GM13976 (cell line): ENCODE measurements around the gene TNF.

ENCODE experiments used
- DNase-seq: peaks from one replicate; pipeline ENCODE4 v3.0.0; 2012; ENCODE audit warnings: low spot score
- in situ Hi-C: fragments of 300-500 bp; cut with MboI; formaldehyde crosslinking; loops from one replicate; pipeline ENCODE4 v1.12.0; 2022; ENCODE audit warnings: low sequenced_read_pairs, mixed read lengths, inconsistent platforms; ENCODE audit not compliant: unreplicated experiment
- TF ChIP-seq, protein P1 (sequence below): IDR thresholded peaks from 2 replicates; pipeline ENCODE4 v1.5.1; 2012; ENCODE audit warnings: borderline replicate concordance, mild to moderate bottlenecking; ENCODE audit not compliant: insufficient read depth; ENCODE audit errors: extremely low read depth, missing control alignments, control extremely low read depth

The TNF gene

DNA sequence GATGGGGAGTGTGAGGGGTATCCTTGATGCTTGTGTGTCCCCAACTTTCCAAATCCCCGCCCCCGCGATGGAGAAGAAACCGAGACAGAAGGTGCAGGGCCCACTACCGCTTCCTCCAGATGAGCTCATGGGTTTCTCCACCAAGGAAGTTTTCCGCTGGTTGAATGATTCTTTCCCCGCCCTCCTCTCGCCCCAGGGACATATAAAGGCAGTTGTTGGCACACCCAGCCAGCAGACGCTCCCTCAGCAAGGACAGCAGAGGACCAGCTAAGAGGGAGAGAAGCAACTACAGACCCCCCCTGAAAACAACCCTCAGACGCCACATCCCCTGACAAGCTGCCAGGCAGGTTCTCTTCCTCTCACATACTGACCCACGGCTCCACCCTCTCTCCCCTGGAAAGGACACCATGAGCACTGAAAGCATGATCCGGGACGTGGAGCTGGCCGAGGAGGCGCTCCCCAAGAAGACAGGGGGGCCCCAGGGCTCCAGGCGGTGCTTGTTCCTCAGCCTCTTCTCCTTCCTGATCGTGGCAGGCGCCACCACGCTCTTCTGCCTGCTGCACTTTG is at the start of gene TNF:
TSS of gene TNF (plus strand) at position 231 of the 567 bp plus-strand sequence. CDS start at position 408, 177 bp downstream.
- in situ Hi-C loops, result no loop called here
- DNase-seq, result peak; percentile 83
- TF ChIP-seq, protein P1, sequence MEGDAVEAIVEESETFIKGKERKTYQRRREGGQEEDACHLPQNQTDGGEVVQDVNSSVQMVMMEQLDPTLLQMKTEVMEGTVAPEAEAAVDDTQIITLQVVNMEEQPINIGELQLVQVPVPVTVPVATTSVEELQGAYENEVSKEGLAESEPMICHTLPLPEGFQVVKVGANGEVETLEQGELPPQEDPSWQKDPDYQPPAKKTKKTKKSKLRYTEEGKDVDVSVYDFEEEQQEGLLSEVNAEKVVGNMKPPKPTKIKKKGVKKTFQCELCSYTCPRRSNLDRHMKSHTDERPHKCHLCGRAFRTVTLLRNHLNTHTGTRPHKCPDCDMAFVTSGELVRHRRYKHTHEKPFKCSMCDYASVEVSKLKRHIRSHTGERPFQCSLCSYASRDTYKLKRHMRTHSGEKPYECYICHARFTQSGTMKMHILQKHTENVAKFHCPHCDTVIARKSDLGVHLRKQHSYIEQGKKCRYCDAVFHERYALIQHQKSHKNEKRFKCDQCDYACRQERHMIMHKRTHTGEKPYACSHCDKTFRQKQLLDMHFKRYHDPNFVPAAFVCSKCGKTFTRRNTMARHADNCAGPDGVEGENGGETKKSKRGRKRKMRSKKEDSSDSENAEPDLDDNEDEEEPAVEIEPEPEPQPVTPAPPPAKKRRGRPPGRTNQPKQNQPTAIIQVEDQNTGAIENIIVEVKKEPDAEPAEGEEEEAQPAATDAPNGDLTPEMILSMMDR, result no peak

DNA sequence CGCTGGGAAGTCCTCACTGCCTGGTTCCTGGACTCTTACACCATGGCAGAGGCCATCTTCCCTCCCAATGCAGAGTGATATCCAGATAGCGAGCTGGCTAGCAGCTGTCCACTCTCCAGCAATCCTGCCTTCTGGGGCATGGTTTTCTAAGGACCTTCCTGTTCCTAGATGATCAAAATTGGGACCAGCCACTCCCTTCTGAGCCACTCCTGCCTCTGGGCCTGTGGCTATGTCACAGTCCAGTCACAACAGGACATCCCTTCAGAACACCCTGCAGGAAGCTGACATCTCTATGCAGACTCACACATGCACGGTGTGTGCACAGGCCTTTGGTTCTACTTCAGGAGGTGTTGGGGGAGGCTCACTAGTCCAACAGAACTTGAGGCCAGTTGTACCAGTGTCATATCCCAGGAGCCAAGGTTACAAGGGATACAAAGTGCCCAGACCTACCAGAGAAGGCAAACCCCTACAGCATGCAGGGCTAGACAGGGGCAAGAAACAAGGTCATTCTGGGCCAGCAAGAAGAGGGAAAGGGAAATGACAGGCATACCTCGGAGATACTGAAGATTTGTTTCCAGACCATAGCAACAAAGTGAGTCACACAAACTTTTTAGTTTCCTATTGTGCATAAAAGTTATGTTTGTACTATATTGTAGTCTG is 49.3 kb upstream of the TNF start:
- no peak for DNase-seq
- in situ Hi-C loops, result no loop called here
- TF ChIP-seq, protein P1, result no peak

DNA sequence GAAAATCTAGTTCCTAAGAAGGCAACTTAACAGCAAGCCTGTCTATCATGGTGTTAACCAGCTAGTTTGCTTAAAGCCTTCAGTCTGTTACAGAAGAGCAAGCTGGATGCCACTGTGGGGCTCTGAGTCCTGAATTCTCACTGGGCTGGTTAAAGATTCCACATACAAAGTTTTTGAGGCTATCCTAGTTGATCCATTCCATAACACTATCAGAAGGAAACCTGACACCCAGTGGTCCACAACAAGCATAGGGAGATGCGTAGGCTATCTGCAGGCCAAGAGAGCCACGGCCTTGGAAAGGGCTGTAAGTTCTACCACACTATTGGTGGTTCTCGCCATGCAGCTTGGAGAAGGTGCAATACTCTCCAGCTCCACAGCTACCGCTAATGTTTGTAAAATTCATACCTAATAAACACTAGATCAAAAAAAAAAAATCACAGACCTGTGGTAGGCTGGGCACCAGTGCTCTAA is 47.0 kb upstream of the TNF start:
- in situ Hi-C loops, result no loop called here
- DNase-seq, result no peak
- TF ChIP-seq, protein P1, result no peak

DNA sequence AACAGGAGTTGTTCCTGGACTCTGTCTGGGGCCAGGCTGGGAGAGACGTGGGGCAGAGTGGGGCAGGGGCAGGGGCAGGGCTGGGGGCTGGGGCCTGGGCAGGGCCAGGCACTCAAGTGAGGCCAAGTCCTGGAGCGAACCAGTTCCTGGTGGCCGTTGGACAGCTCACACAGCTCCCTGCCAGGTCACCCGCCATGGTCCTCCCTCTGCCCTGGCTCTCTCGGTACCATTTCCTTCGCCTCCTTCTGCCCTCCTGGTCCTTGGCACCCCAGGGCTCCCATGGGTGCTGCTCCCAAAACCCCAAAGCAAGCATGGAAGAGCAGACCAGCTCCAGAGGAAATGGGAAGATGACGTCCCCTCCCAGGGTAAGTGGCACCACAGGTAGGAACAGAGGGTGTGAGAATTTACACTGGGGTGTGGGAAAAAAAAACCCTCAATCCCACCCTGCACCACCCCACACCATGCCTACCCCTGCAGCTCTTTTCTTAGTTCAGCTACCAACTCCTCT is 46.5 kb upstream of the TNF start, which contains the start of gene MCCD1:
TSS of gene MCCD1 (plus strand) at position 142 of the 508 bp plus-strand sequence. CDS start at position 195, 53 bp downstream.
- TF ChIP-seq, protein P1, result no peak
- in situ Hi-C loops, result no loop called here
- no peak for DNase-seq

DNA sequence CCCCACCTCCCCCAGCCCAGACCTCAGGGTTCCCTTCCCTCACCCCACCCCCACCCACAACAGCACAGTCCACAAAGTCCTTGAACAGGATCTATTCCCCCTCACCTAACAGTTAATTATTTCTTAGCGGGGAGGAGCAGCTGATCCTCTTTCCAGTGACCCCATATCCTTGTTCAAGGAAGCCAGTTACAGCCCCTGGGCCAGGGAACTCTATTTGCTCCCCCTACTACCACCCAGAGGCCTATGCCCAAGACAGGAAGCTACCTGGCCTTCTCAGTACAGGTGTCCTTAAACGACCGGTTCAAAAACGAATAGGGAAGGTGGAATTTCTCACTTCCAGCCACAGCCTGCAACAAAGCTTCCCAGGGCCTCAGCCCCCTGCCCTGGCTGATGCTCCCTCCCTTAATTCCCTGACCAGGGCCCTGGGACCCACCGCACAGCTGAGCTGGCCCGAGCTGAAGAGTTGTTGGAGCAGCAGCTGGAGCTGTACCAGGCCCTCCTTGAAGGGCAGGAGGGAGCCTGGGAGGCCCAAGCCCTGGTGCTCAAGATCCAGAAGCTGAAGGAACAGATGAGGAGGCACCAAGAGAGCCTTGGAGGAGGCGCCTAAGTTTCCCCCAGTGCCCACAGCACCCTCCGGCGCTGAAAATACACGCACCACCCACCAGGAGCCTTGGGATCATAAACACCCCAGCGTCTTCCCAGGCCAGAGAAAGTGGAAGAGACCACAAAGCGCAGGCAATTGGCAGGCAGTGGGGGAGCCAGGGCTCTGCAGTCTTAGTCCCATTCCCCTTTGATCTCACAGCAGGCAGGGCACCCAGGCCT is 45.8 kb upstream of the TNF start:
- no peak for DNase-seq
- TF ChIP-seq, protein P1, result no peak
- in situ Hi-C loops, result no loop called here

DNA sequence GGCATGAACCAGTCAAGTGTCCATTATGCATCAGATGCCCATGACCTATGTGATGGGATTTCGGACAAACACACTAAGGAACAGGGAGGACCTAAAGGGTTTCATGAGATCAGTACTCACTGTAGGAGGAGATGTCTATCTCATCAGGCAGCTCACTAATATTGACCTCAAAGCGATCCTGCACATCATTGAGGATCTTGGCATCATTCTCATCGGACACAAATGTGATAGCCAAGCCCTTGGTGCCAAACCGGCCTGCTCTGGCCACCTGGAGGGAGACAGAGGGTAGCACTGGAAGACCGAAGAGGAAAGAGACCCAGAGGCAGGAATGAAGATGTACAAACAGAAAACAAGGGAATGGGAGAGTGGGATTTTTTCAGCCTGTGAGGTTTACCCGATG is 44.7 kb upstream of the TNF start:
- in situ Hi-C loops, result no loop called here
- DNase-seq, result no peak
- TF ChIP-seq, protein P1, result no peak
